IPS-18a (cell line): Measurements from ENCODE around the gene TSPY1.
"Not testable (repeated sequence)": the region's sequence is repeated elsewhere in the genome, so short reads cannot be mapped to it uniquely, and the experiment has no call there.

Experiments
- H3K27ac ChIP-seq: one replicate; pipeline ENCODE4 v1.5.1; 2013; ENCODE audit warnings: low read length
- H3K27me3 ChIP-seq: one replicate; pipeline ENCODE4 v1.6.1; 2013; ENCODE audit warnings: mild to moderate bottlenecking, low read length; ENCODE audit not compliant: control insufficient read depth, insufficient read depth
- H3K36me3 ChIP-seq: one replicate; pipeline ENCODE4 v1.6.1; 2013; ENCODE audit warnings: low read depth, low read length; ENCODE audit not compliant: control insufficient read depth
- H3K4me1 ChIP-seq: one replicate; pipeline ENCODE4 v1.6.1; 2013; ENCODE audit warnings: low read depth, low read length; ENCODE audit not compliant: control insufficient read depth
- H3K4me3 ChIP-seq: one replicate; pipeline ENCODE4 v1.5.1; 2013; ENCODE audit warnings: low read length
- H3K9ac ChIP-seq: one replicate; pipeline ENCODE4 v1.6.1; 2013; ENCODE audit warnings: mild to moderate bottlenecking, low read length, moderate library complexity
- H3K9me3 ChIP-seq: one replicate; pipeline ENCODE4 v1.6.1; 2013; ENCODE audit warnings: low read depth, low read length; ENCODE audit not compliant: control insufficient read depth

Gene TSPY1

GRCh38 chrY:9466655-9467054 is at the start of gene TSPY1:
TSS of gene TSPY1 (plus strand) at chrY:9466955. CDS start at chrY:9467001, 46 bp downstream.
- H3K4me1 ChIP-seq, H3K27me3 ChIP-seq, H3K27ac ChIP-seq, H3K9ac ChIP-seq, H3K9me3 ChIP-seq, H3K36me3 ChIP-seq, H3K4me3 ChIP-seq: not testable (repeated sequence)

- H3K4me1 ChIP-seq, H3K36me3 ChIP-seq, H3K9me3 ChIP-seq, H3K9ac ChIP-seq, H3K27ac ChIP-seq, H3K27me3 ChIP-seq, H3K4me3 ChIP-seq: not testable (repeated sequence)
These were observed 20.2 kb downstream of the TSPY1 start, which contains the start of gene TSPY9 for GRCh38 chrY:9486967-9487366. TSS of gene TSPY9 (plus strand) at chrY:9487267. CDS start at chrY:9487313, 46 bp downstream.

GRCh38 chrY:9504396-9504795 is 37.6 kb downstream of the TSPY1 start:
- not testable (repeated sequence) for H3K27ac ChIP-seq, H3K27me3 ChIP-seq, H3K36me3 ChIP-seq, H3K9ac ChIP-seq, H3K9me3 ChIP-seq, H3K4me3 ChIP-seq, H3K4me1 ChIP-seq

DNA sequence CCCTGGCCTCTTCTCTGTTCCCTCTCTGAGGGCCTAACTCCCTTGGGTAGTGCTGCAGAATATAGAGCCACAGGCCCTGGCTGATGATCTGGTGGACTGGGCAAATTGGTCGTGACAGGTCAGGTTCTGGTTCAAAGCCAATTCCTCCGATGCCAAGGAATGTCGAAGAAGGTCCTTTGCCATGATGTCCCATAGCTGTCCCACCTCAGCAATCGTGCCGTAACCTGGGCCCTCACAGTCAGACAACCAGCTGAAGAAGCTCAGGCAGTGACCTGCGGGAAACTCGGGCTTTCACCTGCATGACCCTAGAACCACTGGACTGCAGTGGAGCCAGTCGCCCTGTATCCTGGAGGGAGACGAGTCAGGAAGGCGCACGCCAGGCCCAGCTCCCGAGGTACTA is 49.5 kb downstream of the TSPY1 start:
- not testable (repeated sequence) for H3K4me3 ChIP-seq, H3K27me3 ChIP-seq, H3K36me3 ChIP-seq, H3K4me1 ChIP-seq, H3K27ac ChIP-seq, H3K9me3 ChIP-seq, H3K9ac ChIP-seq
